GM12878 (cell line): ENCODE measurements around the gene ERLEC1. TPM values are rescaled to one million over a fixed set of nuclear protein-coding genes. Genes with fewer than 3 reads are reported as not detected.

ENCODE experiments used
- ATAC-seq: fragments of 200-7000 bp; cut with Tn5 transposase; 3 replicates; pipeline ENCODE4 v1.9.1; 2020; ENCODE audit warnings: mild to moderate bottlenecking, moderate library complexity
- BruUV-seq: library from RNA; stranded (reverse); fragments of 400-500 nt; replicated peaks from 2 replicates; lab custom pipeline; 2021; lab: Mats Ljungman, UMichigan
- CTCF ChIA-PET: fragments of 300-600 bp; sonication (Branson Sonifier 250); formaldehyde crosslinking; extraction: SDS; loops from one replicate; lab custom pipeline; 2021; ENCODE audit warnings: inconsistent platforms; lab: Yijun Ruan, JAX
- POLR2A ChIA-PET: fragments of 350-600 bp; formaldehyde crosslinking; extraction: SDS; loops from one replicate; lab custom pipeline; 2021; ENCODE audit warnings: inconsistent platforms; lab: Charles Lee
- RAD21 ChIA-PET: fragments of 300-600 bp; sonication (Branson Sonifier 250); formaldehyde crosslinking; loops from one replicate; lab custom pipeline; 2023; ENCODE audit warnings: antibody characterized with exemption; ENCODE audit not compliant: unreplicated experiment; lab: Charles Lee
- SMC1A ChIA-PET: fragments of 300-600 bp; sonication (Branson Sonifier 250); formaldehyde crosslinking; loops from one replicate; lab custom pipeline; 2023; ENCODE audit not compliant: unreplicated experiment, uncharacterized antibody; lab: Charles Lee
- DNase-seq: peaks from one replicate; pipeline ENCODE4 v3.0.0-alpha.2; 2011; ENCODE audit warnings: low read depth, low spot score
- FAIRE-seq: peaks from 3 replicates; lab custom pipeline; 2011; peaks lifted over from hg19 to GRCh38; lab: Jason Lieb, UNC
- H2AFZ ChIP-seq: 2 replicates; pipeline ENCODE4 v1.6.0; 2011; ENCODE audit warnings: low read depth, low read length, control low read depth; ENCODE audit not compliant: control insufficient read depth
- H3K27ac ChIP-seq: 2 replicates; pipeline ENCODE4 v1.5.1; 2011; ENCODE audit warnings: control low read depth; ENCODE audit not compliant: control insufficient read depth, insufficient read depth
- H3K27me3 ChIP-seq, 2 experiments: replicated peaks in 1 of 2; 2 replicates each; pipeline versions ENCODE4 v1.6.0 to v1.6.1; 2011; ENCODE audit warnings: low read length in 1 of 2; ENCODE audit not compliant: control insufficient read depth in 2 of 2, insufficient read depth in 2 of 2
- H3K36me3 ChIP-seq, 2 experiments: 2 replicates each; pipeline ENCODE4 v1.5.1; 2011; ENCODE audit warnings: low read length in 1 of 2; ENCODE audit not compliant: control insufficient read depth in 2 of 2, insufficient read depth in 2 of 2
- H3K4me1 ChIP-seq: 2 replicates; pipeline ENCODE4 v1.6.1; 2011; ENCODE audit warnings: mild to moderate bottlenecking, low read length, moderate library complexity, mixed read lengths; ENCODE audit not compliant: control insufficient read depth, insufficient read depth
- H3K4me2 ChIP-seq: 2 replicates; pipeline ENCODE4 v1.6.0; 2011; ENCODE audit warnings: control low read depth; ENCODE audit not compliant: control insufficient read depth, insufficient read depth
- H3K4me3 ChIP-seq: fragments of 200-600 bp; sonication (generic); 2 replicates; pipeline ENCODE4 v1.5.1; 2016
- H3K79me2 ChIP-seq: 2 replicates; pipeline ENCODE4 v1.6.0; 2011; ENCODE audit warnings: low read length; ENCODE audit not compliant: control insufficient read depth, insufficient read depth
- H3K9ac ChIP-seq: 2 replicates; pipeline ENCODE4 v1.8.0; 2011; ENCODE audit warnings: low read length, control low read depth, mixed read lengths; ENCODE audit not compliant: control insufficient read depth, insufficient read depth
- H3K9me3 ChIP-seq: replicated peaks from 3 replicates; pipeline ENCODE4 v1.5.1; 2011; ENCODE audit warnings: mild to moderate bottlenecking, low read length; ENCODE audit not compliant: control insufficient read depth, insufficient read depth
- H4K20me1 ChIP-seq: 2 replicates; pipeline ENCODE4 v1.6.0; 2011; ENCODE audit not compliant: control insufficient read depth, insufficient read depth
- ASH2L ChIP-seq: fragments of 300-600, 200-600 bp; sonication (generic); IDR thresholded peaks from 2 replicates; pipeline ENCODE4 v1.6.1; 2017; ENCODE audit warnings: low read depth, mild to moderate bottlenecking, borderline replicate concordance
- ATF2 ChIP-seq: IDR thresholded peaks from 2 replicates; pipeline ENCODE4 v1.6.1; 2012; ENCODE audit warnings: low read length, inconsistent platforms
- IRF5 ChIP-seq: fragments of 450-650 bp; IDR thresholded peaks from 2 replicates; pipeline ENCODE4 v1.6.1; 2017; ENCODE audit warnings: borderline replicate concordance
- MEF2A ChIP-seq: IDR thresholded peaks from 2 replicates; pipeline ENCODE4 v1.6.1; 2011; ENCODE audit warnings: low read depth, mild to moderate bottlenecking, low read length, moderate library complexity; ENCODE audit not compliant: insufficient read depth
- RCOR1 ChIP-seq: conservative IDR thresholded peaks from 2 replicates; pipeline ENCODE4 v1.6.1; 2012; ENCODE audit warnings: low read depth, low read length, improper control_type of control experiment
- SUZ12 ChIP-seq: fragments of 200-600 bp; sonication (generic); IDR thresholded peaks from one replicate; pipeline ENCODE4 v1.6.1; 2018; ENCODE audit warnings: antibody characterized with exemption, mild to moderate bottlenecking; ENCODE audit not compliant: unreplicated experiment
- ZNF24 ChIP-seq: fragments of 450-650 bp; IDR thresholded peaks from 2 replicates; pipeline ENCODE4 v1.6.1; 2017; ENCODE audit warnings: antibody characterized with exemption, mild to moderate bottlenecking
- WGBS: methylation state at CpG from one replicate; pipeline ENCODE4 v1.1.6; 2016; ENCODE audit warnings: low lambda C conversion rate; ENCODE audit not compliant: insufficient replicate concordance, insufficient coverage; ENCODE audit errors: missing lambda C conversion rate; 5-methylcytosine and 5-hydroxymethylcytosine counted together
- in situ Hi-C: fragments of 300-500 bp; cut with MboI; formaldehyde crosslinking; loops from 9 replicates; pipeline ENCODE4 v1.14.3; 2018; ENCODE audit warnings: mixed read lengths
- intact Hi-C: fragments of 100-400 bp; cut with micrococcal nuclease; formaldehyde crosslinking; loops from one replicate; pipeline ENCODE4 v1.14.2; 2022; ENCODE audit not compliant: unreplicated experiment
- polyA plus RNA-seq, 11 experiments: library from polyadenylated mRNA; depleted of rRNA in 4 of 11; unstranded in 6 of 11; stranded (reverse) in 5 of 11; fragments of >200 nt; fragmentation: Nextera tagmentation in 4 of 11; fragmentation: Illumina TruSeq in 1 of 11; extraction: Ambion mirVana in 4 of 11; extraction: Trizol in 1 of 11; gene quantifications; 1 replicate in 1 of 11; 2 replicates in 10 of 11; pipeline versions ENCODE4 v1.2.1 to v1.2.3, GENCODE V29; 2011 to 2016; ENCODE audit warnings: inconsistent platforms in 2 of 11, missing spikeins in 2 of 11, low read depth in 1 of 11
- total RNA-seq, 4 experiments: library from RNA; depleted of rRNA in 3 of 4; stranded (reverse); fragments of >200 nt in 3 of 4; fragmentation: Illumina TruSeq in 1 of 4; extraction: Trizol in 1 of 4; gene quantifications; 2 replicates each; pipeline versions ENCODE4 v1.2.1 to v1.2.3, GENCODE V29; 2013 to 2021

ERLEC1 gene
- total and polyA plus RNA-seq, 10 of the 15 experiments (the other 5 are each of a cell fraction or from before 2014, with no cell fraction given), result 14.1 to 52.2 (median 30.0) TPM

GRCh38 chr2:53750041-53750768, 36.6 kb upstream of the ERLEC1 start:
- BruUV-seq, result no TSS peak
- in situ Hi-C loops (no loop called here), intact Hi-C loops (no loop called here)
- RAD21 ChIA-PET, result no interaction called here
- TF ChIP-seq ATF2 (0 out of 2 replicates have a peak, but pooled peaks have one; percentile 17), ZNF24 (no peak), IRF5 (no peak), SUZ12 (no peak), ASH2L (no peak), MEF2A (0 out of 2 replicates have a peak, but pooled peaks have one; percentile 13), RCOR1 (no peak)
- DNase-seq (no peak), FAIRE-seq (no peak), ATAC-seq (no peak; the same call in 2 of the 3 replicates)
- Histone ChIP-seq H3K9ac (peak overlapping the region; percentile 30), H3K79me2 (no peaks in the 10 kb centered on the region; the same call in 1 of the 2 replicates), H3K36me3 (peaks cover 0 to 7% of the 10 kb centered on the region in 2 experiments; a peak in 1 of 4 replicates), H3K4me1 (peaks cover 22% of the 10 kb centered on the region; the same call in 1 of the 2 replicates), H3K27me3 (no peaks in the 10 kb centered on the region), H3K4me3 (peak overlapping the region; percentile 24), H2AFZ (no peak overlapping the region), H4K20me1 (no peaks in the 10 kb centered on the region), H3K4me2 (peak overlapping the region; percentile 10), H3K27ac (peak overlapping the region; percentile 54), H3K9me3 (no peaks in the 10 kb centered on the region)
- 72% methylated on average over 4 of the region's 4 CpGs for WGBS
- POLR2A ChIA-PET, result no interaction called here
- CTCF ChIA-PET, result interaction anchor here (0.6 to 1.4 kb wide), 3 partner anchors 10 to 102 kb away, joined by 3 read pairs; no protein-coding TSS in a partner anchor
- SMC1A ChIA-PET, result interaction anchor here (0.6 to 3.0 kb wide), 5 partner anchors 8 to 603 kb away, joined by 3 to 14 read pairs (median 3); partner anchors contain the start of gene CHAC2
